Measurements from ENCODE around the gene SEC62. TPM values are rescaled to one million over a fixed set of nuclear protein-coding genes. Genes with fewer than 3 reads are reported as not detected.

The SEC62 gene
- 94.3 TPM for total RNA-seq

GRCh38 chr3:169966428-169966950 is at the start of gene SEC62:
Gene SEC62, plus strand, starts transcription at chr3:169966807. Its CDS starts 16 bp downstream, at chr3:169966823.

GRCh38 chr3:170037463-170038433 is 71.1 kb downstream of the SEC62 start, which contains the start of gene GPR160:
Gene GPR160, plus strand, starts transcription at chr3:170037995. Its CDS starts 45,978 bp downstream, at chr3:170083973.

Other genes with a start within 250 kb of the SEC62 start
- 215 TPM for gene TERC, start 201.7 kb upstream of the SEC62 start, total RNA-seq
- 2.6 TPM for gene ACTRT3, start 197.2 kb upstream of the SEC62 start, total RNA-seq
- gene MYNN, start 193.4 kb upstream of the SEC62 start, total RNA-seq: 36.2 TPM
- gene LRRIQ4, start 153.9 kb upstream of the SEC62 start, total RNA-seq: 0.33 TPM
- gene LRRC34, start 153.9 kb upstream of the SEC62 start, total RNA-seq: 17.3 TPM
- gene LRRC31, start 96.9 kb upstream of the SEC62 start, total RNA-seq: not detected
- gene SAMD7, start 55.2 kb upstream of the SEC62 start, total RNA-seq: 22.0 TPM
- 61.7 TPM for gene GPR160, start 71.2 kb downstream of the SEC62 start, total RNA-seq
- 89.3 TPM for gene PHC3, start 214.9 kb downstream of the SEC62 start, total RNA-seq